Thymus (tissue), 11 donors: ENCODE measurements around the gene ENG. TPM values are rescaled to one million over a fixed set of nuclear protein-coding genes. Genes with fewer than 3 reads are reported as not detected.

Experiments used
- DNase-seq, 9 donors: peaks; one replicate each; pipeline ENCODE4 v3.0.0-alpha.2; 2013; ENCODE audit warnings: low spot score in 9 of 9, low read depth in 6 of 9, missing footprints in 1 of 9
- H3K27ac ChIP-seq, 2 donors: one replicate each; pipeline ENCODE4 v1.5.1; 2013; ENCODE audit warnings: control low read depth in 1 of 2, low read depth in 1 of 2, low read length in 1 of 2, mild to moderate bottlenecking in 1 of 2, moderate library complexity in 1 of 2
- H3K27me3 ChIP-seq, 2 donors: one replicate each; pipeline ENCODE4 v1.5.1; 2013; ENCODE audit warnings: low read length in 1 of 2; ENCODE audit not compliant: control insufficient read depth in 2 of 2, insufficient read depth in 1 of 2
- H3K36me3 ChIP-seq, 2 donors: one replicate each; pipeline ENCODE4 v1.5.1; 2013; ENCODE audit warnings: low read length in 1 of 2, mild to moderate bottlenecking in 1 of 2, moderate library complexity in 1 of 2; ENCODE audit not compliant: control insufficient read depth in 2 of 2, insufficient read depth in 2 of 2
- H3K4me1 ChIP-seq, 2 donors: one replicate each; pipeline ENCODE4 v1.5.1; 2013; ENCODE audit warnings: low read length in 2 of 2; ENCODE audit not compliant: control insufficient read depth in 2 of 2, insufficient read depth in 2 of 2
- H3K4me3 ChIP-seq, 2 donors: one replicate each; pipeline ENCODE4 v1.5.1; 2013; ENCODE audit warnings: low read length in 2 of 2, control low read depth in 1 of 2, mild to moderate bottlenecking in 1 of 2
- H3K9me3 ChIP-seq, 2 donors: one replicate each; pipeline ENCODE4 v1.5.1; 2013; ENCODE audit warnings: low read length in 1 of 2, mild to moderate bottlenecking in 1 of 2; ENCODE audit not compliant: control insufficient read depth in 2 of 2, insufficient read depth in 1 of 2
- WGBS: extraction: QIAGEN DNeasy Blood & Tissue Kit; methylation state at CpG from one replicate; pipeline ENCODE4 v1.1.7; 2013; 5-methylcytosine and 5-hydroxymethylcytosine counted together
- polyA plus RNA-seq: library from polyadenylated mRNA; stranded (reverse); fragments of 200-250 nt; gene quantifications from one replicate; pipeline ENCODE4 v1.2.3, GENCODE V29; 2013
- total RNA-seq: library from RNA; stranded (reverse); fragments of 120-200 nt; gene quantifications from one replicate; pipeline ENCODE4 v1.2.4, GENCODE V29; 2013
- donor health status: healthy.

Gene ENG
- total and polyA plus RNA-seq, 2 donors = 1.7 to 48.2 TPM

GRCh38 chr9:127771570-127772189 lies 82.8 kb downstream of the ENG start:
- no peaks in the 10 kb centered on the region for H3K27me3 ChIP-seq
- peaks cover 50 to 93% of the 10 kb centered on the region in 2 donors for H3K4me1 ChIP-seq
- WGBS = 19% methylated on average over 19 of the region's 19 CpGs
- H3K27ac ChIP-seq = peak overlapping the region; percentile 19 to 89
- no peaks in the 10 kb centered on the region for H3K9me3 ChIP-seq
- peaks cover 52 to 72% of the 10 kb centered on the region in 2 donors for H3K36me3 ChIP-seq
- peak overlapping the region in 1 of 2 donors; percentile 55 for H3K4me3 ChIP-seq
- DNase-seq = peak in 1 of 9 donors; percentile 93

DNA sequence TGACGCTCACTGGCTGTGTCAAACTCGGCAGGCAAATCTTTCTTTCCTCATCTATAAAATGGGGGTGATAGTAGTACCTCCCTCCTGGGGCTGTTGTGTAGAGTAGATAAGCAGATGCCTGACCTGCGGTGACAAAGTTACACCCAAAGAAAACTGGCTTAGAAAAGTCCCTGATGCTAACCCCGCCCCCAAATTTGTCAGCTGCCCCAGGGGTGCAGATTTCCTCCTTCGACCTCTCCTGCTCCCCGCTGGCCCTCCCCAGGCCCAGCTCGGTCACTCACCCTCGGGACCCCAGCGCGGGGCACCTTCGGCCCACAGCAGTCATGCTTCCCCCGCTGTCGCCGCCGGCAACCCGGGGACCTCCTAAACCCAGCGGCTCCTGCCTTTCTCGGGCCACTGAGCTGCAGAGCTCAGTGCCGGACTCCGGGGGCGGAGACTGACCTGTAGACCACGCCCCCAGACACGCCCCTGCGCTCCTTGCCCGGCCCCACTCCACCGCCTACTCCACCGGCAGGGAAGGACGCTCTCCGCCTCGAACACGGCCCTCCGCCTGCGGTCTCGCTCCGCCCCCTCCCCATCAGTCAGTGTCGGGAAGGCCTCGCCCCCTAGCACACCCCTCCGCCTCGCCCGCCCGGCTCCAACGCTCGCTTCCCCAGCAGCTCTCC lies 83.4 kb downstream of the ENG start:
- Histone ChIP-seq H3K4me3 (peak overlapping the region; percentile 55 to 59), H3K27me3 (no peaks in the 10 kb centered on the region), H3K27ac (peak overlapping the region; percentile 85 to 87), H3K4me1 (peaks cover 50 to 92% of the 10 kb centered on the region in 2 donors), H3K9me3 (no peaks in the 10 kb centered on the region), H3K36me3 (peaks cover 58 to 78% of the 10 kb centered on the region in 2 donors)
- DNase-seq = peak in 8 of 9 donors; percentile 91 to 98 (median 95)
- 7% methylated on average over 43 of the region's 43 CpGs for WGBS

DNA sequence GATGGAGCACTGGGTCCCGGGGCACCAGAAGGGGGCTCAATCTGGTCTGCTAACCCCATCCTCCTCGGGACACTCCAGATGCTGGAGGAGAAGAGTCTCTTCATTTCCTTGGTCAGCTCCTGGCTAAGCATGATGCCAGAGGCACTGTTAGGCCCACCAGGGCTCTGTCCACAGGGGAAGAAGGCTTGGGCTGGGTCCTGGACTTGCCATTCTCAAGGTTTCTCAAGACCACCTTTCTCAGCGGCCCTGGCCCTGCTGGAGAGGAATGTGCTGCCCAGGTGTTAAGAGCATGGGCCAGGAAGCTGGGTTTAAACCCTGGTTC lies 83.9 kb downstream of the ENG start:
- Histone ChIP-seq H3K27ac (peak overlapping the region; percentile 85 to 87), H3K4me3 (peak overlapping the region; percentile 55 to 59), H3K9me3 (no peaks in the 10 kb centered on the region), H3K36me3 (peaks cover 61 to 82% of the 10 kb centered on the region in 2 donors), H3K27me3 (no peaks in the 10 kb centered on the region), H3K4me1 (peaks cover 50 to 87% of the 10 kb centered on the region in 2 donors)
- no peak for DNase-seq
- WGBS = 48% methylated on average over 3 of the region's 3 CpGs

- H3K27me3 ChIP-seq = no peaks in the 10 kb centered on the region
- 11% methylated on average over 4 of the region's 4 CpGs for WGBS
- H3K27ac ChIP-seq = peak overlapping the region; percentile 85 to 87
- H3K9me3 ChIP-seq = no peaks in the 10 kb centered on the region
- DNase-seq = peak in 2 of 9 donors; percentile 42 to 57
- H3K4me3 ChIP-seq = peak overlapping the region; percentile 55 to 59
- peaks cover 49 to 82% of the 10 kb centered on the region in 2 donors for H3K4me1 ChIP-seq
- H3K36me3 ChIP-seq = peaks cover 65 to 86% of the 10 kb centered on the region in 2 donors
Observed at GRCh38 chr9:127769929-127770582, 84.4 kb downstream of the ENG start.

- no peak overlapping the region for H3K4me3 ChIP-seq
- H3K4me1 ChIP-seq = peaks cover 41 to 78% of the 10 kb centered on the region in 2 donors
- DNase-seq = no peak
- H3K36me3 ChIP-seq = peaks cover 69 to 82% of the 10 kb centered on the region in 2 donors
- no peaks in the 10 kb centered on the region for H3K27me3 ChIP-seq
- H3K9me3 ChIP-seq = no peaks in the 10 kb centered on the region
- 96% methylated on average over 5 of the region's 5 CpGs for WGBS
- H3K27ac ChIP-seq = peak overlapping the region in 1 of 2 donors; percentile 1
Observed at GRCh38 chr9:127769101-127769500, 85.4 kb downstream of the ENG start.

GRCh38 chr9:127768698-127769097 lies 85.8 kb downstream of the ENG start:
- no peak overlapping the region for H3K4me3 ChIP-seq
- no peaks in the 10 kb centered on the region for H3K27me3 ChIP-seq
- no peaks in the 10 kb centered on the region for H3K9me3 ChIP-seq
- H3K4me1 ChIP-seq = peaks cover 38 to 76% of the 10 kb centered on the region in 2 donors
- peaks cover 69 to 79% of the 10 kb centered on the region in 2 donors for H3K36me3 ChIP-seq
- no peak for DNase-seq
- peak overlapping the region in 1 of 2 donors; percentile 48 for H3K27ac ChIP-seq
- 85% methylated on average over 8 of the region's 8 CpGs for WGBS

DNA sequence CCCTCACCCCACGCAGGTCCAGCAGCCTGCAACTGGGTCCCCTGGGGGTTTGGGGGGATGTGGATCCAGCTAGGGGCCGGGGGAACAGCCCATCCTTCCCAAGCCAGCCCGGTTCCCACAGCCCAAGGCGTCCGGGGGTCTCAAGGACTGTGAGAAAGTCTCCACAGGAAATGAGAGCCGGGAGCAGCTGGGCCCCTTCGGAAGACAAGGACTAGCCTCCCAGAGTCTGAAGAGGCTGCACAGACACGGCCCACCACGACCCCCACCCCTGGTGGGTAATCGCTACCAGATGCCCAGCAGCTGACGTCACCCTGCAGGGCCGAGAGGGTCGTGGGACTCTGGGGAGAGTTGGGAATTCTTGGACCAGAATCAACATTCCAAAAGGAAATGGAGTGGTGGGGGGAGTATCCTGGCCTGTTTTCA lies 86.5 kb downstream of the ENG start:
- peaks cover 68 to 78% of the 10 kb centered on the region in 2 donors for H3K36me3 ChIP-seq
- peaks cover 38 to 69% of the 10 kb centered on the region in 2 donors for H3K4me1 ChIP-seq
- WGBS = 91% methylated on average over 13 of the region's 13 CpGs
- H3K4me3 ChIP-seq = peak overlapping the region in 1 of 2 donors; percentile 9
- DNase-seq = no peak
- H3K27me3 ChIP-seq = no peaks in the 10 kb centered on the region
- H3K27ac ChIP-seq = peak overlapping the region in 1 of 2 donors; percentile 48
- H3K9me3 ChIP-seq = no peaks in the 10 kb centered on the region

- 68% methylated on average over 3 of the region's 3 CpGs for WGBS
- Histone ChIP-seq H3K27ac (peak overlapping the region; percentile 48 to 91), H3K9me3 (no peaks in the 10 kb centered on the region), H3K36me3 (peaks cover 68 to 78% of the 10 kb centered on the region in 2 donors), H3K4me3 (no peak overlapping the region), H3K27me3 (no peaks in the 10 kb centered on the region), H3K4me1 (peaks cover 34 to 68% of the 10 kb centered on the region in 2 donors)
- DNase-seq = peak in 1 of 9 donors; percentile 48
Observed at GRCh38 chr9:127767410-127767809, 87.0 kb downstream of the ENG start.

DNA sequence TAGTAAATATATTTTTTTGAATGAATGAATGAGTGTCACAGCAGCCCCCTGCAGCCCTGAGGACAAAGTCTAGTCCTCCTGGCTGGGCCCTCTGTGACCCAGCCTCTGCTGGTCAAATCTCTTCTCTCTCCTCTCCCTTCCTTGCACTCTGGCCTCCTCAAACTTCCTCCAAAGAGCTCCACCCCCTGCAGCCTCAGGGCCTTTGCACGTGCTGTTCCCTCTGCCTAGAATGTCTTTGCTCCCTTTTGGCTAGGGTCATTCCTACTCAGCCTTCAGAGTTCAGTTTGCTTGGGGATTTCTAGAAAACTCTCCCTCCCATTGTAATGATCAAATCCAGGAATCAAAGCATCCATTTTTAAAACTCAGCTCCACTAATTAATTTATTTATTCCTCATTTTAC lies 89.0 kb downstream of the ENG start:
- Histone ChIP-seq H3K27me3 (no peaks in the 10 kb centered on the region), H3K4me1 (peaks cover 28 to 54% of the 10 kb centered on the region in 2 donors), H3K27ac (no peak overlapping the region), H3K9me3 (no peaks in the 10 kb centered on the region), H3K4me3 (no peak overlapping the region), H3K36me3 (peaks cover 78 to 85% of the 10 kb centered on the region in 2 donors)
- DNase-seq = no peak
- 94% methylated on average over 1 of the region's 1 CpG for WGBS
